ENCODE measurements around the gene PDE8B.

The PDE8B gene

GRCh38 chr5:77189421-77189820 is 21.1 kb upstream of the PDE8B start:
- no peak overlapping the region for H3K4me3 ChIP-seq (replicated peaks; ENCODE audit: low read depth, low read length)
- TF ChIP-seq, protein P1, sequence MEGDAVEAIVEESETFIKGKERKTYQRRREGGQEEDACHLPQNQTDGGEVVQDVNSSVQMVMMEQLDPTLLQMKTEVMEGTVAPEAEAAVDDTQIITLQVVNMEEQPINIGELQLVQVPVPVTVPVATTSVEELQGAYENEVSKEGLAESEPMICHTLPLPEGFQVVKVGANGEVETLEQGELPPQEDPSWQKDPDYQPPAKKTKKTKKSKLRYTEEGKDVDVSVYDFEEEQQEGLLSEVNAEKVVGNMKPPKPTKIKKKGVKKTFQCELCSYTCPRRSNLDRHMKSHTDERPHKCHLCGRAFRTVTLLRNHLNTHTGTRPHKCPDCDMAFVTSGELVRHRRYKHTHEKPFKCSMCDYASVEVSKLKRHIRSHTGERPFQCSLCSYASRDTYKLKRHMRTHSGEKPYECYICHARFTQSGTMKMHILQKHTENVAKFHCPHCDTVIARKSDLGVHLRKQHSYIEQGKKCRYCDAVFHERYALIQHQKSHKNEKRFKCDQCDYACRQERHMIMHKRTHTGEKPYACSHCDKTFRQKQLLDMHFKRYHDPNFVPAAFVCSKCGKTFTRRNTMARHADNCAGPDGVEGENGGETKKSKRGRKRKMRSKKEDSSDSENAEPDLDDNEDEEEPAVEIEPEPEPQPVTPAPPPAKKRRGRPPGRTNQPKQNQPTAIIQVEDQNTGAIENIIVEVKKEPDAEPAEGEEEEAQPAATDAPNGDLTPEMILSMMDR (IDR thresholded peaks at IDR 0.05; ENCODE audit: low read length, missing control alignments) = no peak
- no peak for DNase-seq (ENCODE audit: low read depth)

DNA sequence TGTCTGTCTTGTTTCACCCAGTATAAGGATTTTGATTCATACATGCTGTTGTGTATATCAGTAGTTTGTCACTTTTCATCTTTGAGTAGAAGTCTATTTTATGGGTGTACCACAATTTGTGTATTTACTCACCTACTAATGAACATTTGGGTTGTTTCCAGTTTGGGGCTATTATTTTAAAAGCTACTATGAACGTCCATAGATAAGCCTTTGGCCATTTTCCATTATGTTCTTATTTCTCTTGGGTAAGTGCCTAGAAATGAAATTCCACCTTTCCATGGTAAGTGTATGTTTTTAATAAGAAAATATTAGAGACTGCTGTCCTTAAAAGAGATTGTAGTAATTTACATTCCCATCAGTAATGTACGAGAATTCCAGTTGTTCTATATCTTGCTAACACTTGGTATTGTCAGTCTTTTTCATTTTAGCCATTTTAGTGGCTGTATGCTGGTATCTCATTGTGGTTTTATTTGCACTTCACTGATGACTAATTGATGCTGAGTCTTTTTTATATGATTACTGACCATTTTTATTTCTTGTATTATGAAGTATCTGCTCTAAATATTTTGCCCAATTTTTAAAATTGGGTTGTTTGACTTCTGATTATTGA is 17.9 kb upstream of the PDE8B start:
- H3K4me3 ChIP-seq (replicated peaks; ENCODE audit: low read depth, low read length) = no peak overlapping the region
- DNase-seq (ENCODE audit: low read depth) = no peak
- TF ChIP-seq, protein P1 (IDR thresholded peaks at IDR 0.05; ENCODE audit: low read length, missing control alignments) = no peak

- TF ChIP-seq, protein P1 (IDR thresholded peaks at IDR 0.05; ENCODE audit: low read length, missing control alignments) = no peak
These were observed 15.7 kb upstream of the PDE8B start for GRCh38 chr5:77194762-77195161.

GRCh38 chr5:77197840-77198554 is 12.5 kb upstream of the PDE8B start:
- TF ChIP-seq, protein P1 (IDR thresholded peaks at IDR 0.05; ENCODE audit: low read length, missing control alignments) = no peak
- DNase-seq (ENCODE audit: low read depth) = no peak
- no peak overlapping the region for H3K4me3 ChIP-seq (replicated peaks; ENCODE audit: low read depth, low read length)

More at GRCh38 chr5:77194762-77195161, 15.7 kb upstream of the PDE8B start:
- H3K4me3 ChIP-seq (replicated peaks; ENCODE audit: low read depth, low read length) = no peak overlapping the region
- DNase-seq (ENCODE audit: low read depth) = no peak

- no peak overlapping the region for H3K4me3 ChIP-seq (replicated peaks; ENCODE audit: low read depth, low read length)
- TF ChIP-seq, protein P1 (IDR thresholded peaks at IDR 0.05; ENCODE audit: low read length, missing control alignments) = no peak
- DNase-seq (ENCODE audit: low read depth) = no peak
These were observed 9.8 kb upstream of the PDE8B start for GRCh38 chr5:77200663-77201062.

DNA sequence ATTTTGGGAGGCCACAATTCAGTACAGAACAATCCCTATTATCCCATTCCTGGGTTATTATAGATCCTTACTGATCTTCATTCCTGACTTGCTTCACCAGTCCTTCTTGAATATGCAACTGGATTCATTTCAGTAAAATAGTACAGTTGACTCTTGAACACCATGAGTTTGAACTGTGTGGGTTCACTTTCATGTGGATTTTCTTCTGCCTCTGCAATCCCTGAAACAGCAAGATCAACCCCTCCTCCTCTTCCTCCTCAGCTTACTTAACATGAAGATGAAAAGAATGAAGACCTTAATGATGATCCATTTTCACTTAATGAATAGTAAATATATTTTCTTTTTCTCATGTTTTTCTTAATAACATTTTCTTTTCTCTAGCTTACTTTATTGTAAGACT is 8.3 kb upstream of the PDE8B start:
- no peak overlapping the region for H3K4me3 ChIP-seq (replicated peaks; ENCODE audit: low read depth, low read length)
- DNase-seq (ENCODE audit: low read depth) = no peak
- TF ChIP-seq, protein P1 (IDR thresholded peaks at IDR 0.05; ENCODE audit: low read length, missing control alignments) = no peak

Data from fibroblast of pulmonary artery (primary cell).